Parathyroid adenoma (tissue), 2 donors: ENCODE measurements around the gene TAAR2.
"Not testable (repeated sequence)": the region's sequence is repeated elsewhere in the genome, so short reads cannot be mapped to it uniquely, and the experiment has no call there.

ENCODE experiments used
- H2AFZ ChIP-seq: fragments of 300-600 bp; sonication (generic); one replicate; pipeline ENCODE4 v1.7.0; 2017; ENCODE audit warnings: antibody characterized with exemption, mild to moderate bottlenecking
- H3K27ac ChIP-seq: fragments of 300-600 bp; sonication (generic); one replicate; pipeline ENCODE4 v1.7.0; 2017
- H3K27me3 ChIP-seq: fragments of 300-600 bp; sonication (generic); one replicate; pipeline ENCODE4 v1.7.0; 2017; ENCODE audit warnings: low read length; ENCODE audit not compliant: control insufficient read depth, insufficient read depth
- H3K36me3 ChIP-seq: fragments of 300-600 bp; sonication (generic); one replicate; pipeline ENCODE4 v1.7.0; 2017; ENCODE audit warnings: low read length; ENCODE audit not compliant: control insufficient read depth, insufficient read depth
- H3K4me1 ChIP-seq: fragments of 300-600 bp; sonication (generic); one replicate; pipeline ENCODE4 v1.7.0; 2017; ENCODE audit warnings: control low read depth
- H3K4me2 ChIP-seq: fragments of 300-600 bp; sonication (generic); one replicate; pipeline ENCODE4 v1.7.0; 2017; ENCODE audit warnings: low read length
- H3K4me3 ChIP-seq: fragments of 300-600 bp; sonication (generic); one replicate; pipeline ENCODE4 v1.7.0; 2017; ENCODE audit warnings: low read depth, low read length
- H3K79me2 ChIP-seq: fragments of 300-600 bp; sonication (generic); one replicate; pipeline ENCODE4 v1.7.0; 2017; ENCODE audit warnings: control low read depth
- H3K9ac ChIP-seq: fragments of 300-600 bp; sonication (generic); one replicate; pipeline ENCODE4 v1.7.0; 2017; ENCODE audit warnings: mild to moderate bottlenecking
- H3K9me3 ChIP-seq: fragments of 300-600 bp; sonication (generic); one replicate; pipeline ENCODE4 v1.7.0; 2017; ENCODE audit warnings: low read length; ENCODE audit not compliant: control insufficient read depth
- CTCF ChIP-seq: fragments of 300-600 bp; sonication (generic); IDR thresholded peaks from one replicate; pipeline ENCODE4 v1.7.0; 2017; ENCODE audit warnings: antibody characterized with exemption, mild to moderate bottlenecking
- donor health status: primary hyperparathyroidism.

The TAAR2 gene

GRCh38 chr6:132604635-132605152, 19.4 kb downstream of the TAAR2 start:
- H3K9me3 ChIP-seq = no peaks in the 10 kb centered on the region
- H3K27me3 ChIP-seq = no peaks in the 10 kb centered on the region
- no peak overlapping the region for H3K4me3 ChIP-seq
- H3K4me1 ChIP-seq = no peaks in the 10 kb centered on the region
- H3K79me2 ChIP-seq = no peaks in the 10 kb centered on the region
- H3K36me3 ChIP-seq = no peaks in the 10 kb centered on the region
- no peak overlapping the region for H3K27ac ChIP-seq
- H2AFZ ChIP-seq = no peak overlapping the region
- no peak overlapping the region for H3K4me2 ChIP-seq
- no peak overlapping the region for H3K9ac ChIP-seq
- TF ChIP-seq CTCF = no peak

- not testable (repeated sequence) for H3K4me1 ChIP-seq, H3K79me2 ChIP-seq, H3K36me3 ChIP-seq
Measured at GRCh38 chr6:132600900-132601299, 23.2 kb downstream of the TAAR2 start.

GRCh38 chr6:132598473-132598872, 25.6 kb downstream of the TAAR2 start:
- Histone ChIP-seq H3K9ac (no peak overlapping the region), H3K4me1 (no peaks in the 10 kb centered on the region), H3K27me3 (no peaks in the 10 kb centered on the region), H3K79me2 (no peaks in the 10 kb centered on the region), H3K27ac (no peak overlapping the region), H3K36me3 (no peaks in the 10 kb centered on the region), H3K4me2 (no peak overlapping the region), H2AFZ (no peak overlapping the region), H3K9me3 (no peaks in the 10 kb centered on the region), H3K4me3 (no peak overlapping the region)
- no peak for TF ChIP-seq CTCF

More at GRCh38 chr6:132600900-132601299, 23.2 kb downstream of the TAAR2 start:
- not testable (repeated sequence) for H3K4me2 ChIP-seq, H3K4me3 ChIP-seq, H3K27ac ChIP-seq, H3K9ac ChIP-seq, H3K9me3 ChIP-seq, H3K27me3 ChIP-seq, H2AFZ ChIP-seq

- TF ChIP-seq CTCF = no peak
- no peak overlapping the region for H3K4me3 ChIP-seq
- no peaks in the 10 kb centered on the region for H3K4me1 ChIP-seq
- no peaks in the 10 kb centered on the region for H3K36me3 ChIP-seq
- H2AFZ ChIP-seq = no peak overlapping the region
- H3K9ac ChIP-seq = no peak overlapping the region
- no peak overlapping the region for H3K4me2 ChIP-seq
- H3K27me3 ChIP-seq = no peaks in the 10 kb centered on the region
- no peaks in the 10 kb centered on the region for H3K9me3 ChIP-seq
- no peaks in the 10 kb centered on the region for H3K79me2 ChIP-seq
- no peak overlapping the region for H3K27ac ChIP-seq
Measured at GRCh38 chr6:132596201-132596600, 27.9 kb downstream of the TAAR2 start.

- Histone ChIP-seq H3K9ac (no peak overlapping the region), H3K4me3 (no peak overlapping the region), H3K79me2 (no peaks in the 10 kb centered on the region), H3K4me2 (no peak overlapping the region), H3K4me1 (no peaks in the 10 kb centered on the region), H3K27me3 (no peaks in the 10 kb centered on the region), H3K36me3 (no peaks in the 10 kb centered on the region), H2AFZ (no peak overlapping the region), H3K9me3 (no peaks in the 10 kb centered on the region), H3K27ac (no peak overlapping the region)
- no peak for TF ChIP-seq CTCF
Measured at GRCh38 chr6:132592855-132593254, 31.2 kb downstream of the TAAR2 start.
